Tibial nerve (tissue), 4 donors: ENCODE results near the gene PAM16. TPM values are rescaled to one million over a fixed set of nuclear protein-coding genes. Genes with fewer than 3 reads are reported as not detected.
A peak's percentile ranks its signal among the peaks of the same experiment; 100 is the strongest.

ENCODE experiments used
- DNase-seq, 2 donors: peaks; one replicate each; pipeline ENCODE4 v3.0.0-alpha.2; 2019; ENCODE audit warnings: low spot score in 2 of 2
- H3K27ac ChIP-seq, 4 donors: fragments of 200-600 bp; sonication (generic) in 3 of 4; one replicate each; pipeline ENCODE4 v1.5.1; 2017 to 2019; ENCODE audit warnings: mild to moderate bottlenecking in 1 of 4
- H3K27me3 ChIP-seq, 2 donors: fragments of 200-600 bp; sonication (generic) in 1 of 2; one replicate each; pipeline versions ENCODE4 v1.5.1 to v1.6.0; 2017 to 2019
- H3K36me3 ChIP-seq, 3 donors: fragments of 200-600 bp; sonication (generic); one replicate each; pipeline ENCODE4 v1.5.1; 2018 to 2019
- H3K4me1 ChIP-seq, 4 donors: fragments of 200-600 bp; sonication (generic) in 3 of 4; one replicate each; pipeline ENCODE4 v1.5.1; 2017 to 2019
- H3K4me3 ChIP-seq, 4 donors: fragments of 200-600 bp; sonication (generic) in 3 of 4; one replicate each; pipeline ENCODE4 v1.5.1; 2017 to 2019; ENCODE audit warnings: mild to moderate bottlenecking in 1 of 4, moderate library complexity in 1 of 4
- H3K9me3 ChIP-seq, 4 donors: fragments of 200-600 bp; sonication (generic) in 3 of 4; one replicate each; pipeline ENCODE4 v1.5.1; 2017 to 2019
- EP300 ChIP-seq, 2 donors: sonication (generic); formaldehyde crosslinking; IDR thresholded peaks; one replicate each; pipeline ENCODE4 v1.6.1; 2017; ENCODE audit warnings: antibody characterized with exemption in 2 of 2, mild to moderate bottlenecking in 1 of 2
- POLR2A ChIP-seq, 2 donors: fragments of 450-650 bp; IDR thresholded peaks; one replicate each; pipeline ENCODE4 v1.6.1; 2017; ENCODE audit warnings: antibody characterized with exemption in 2 of 2, mild to moderate bottlenecking in 2 of 2, moderate library complexity in 2 of 2
- WGBS, 2 donors: methylation state at CpG; one replicate each; pipeline ENCODE4 v1.1.5; 2018; 5-methylcytosine and 5-hydroxymethylcytosine counted together
- total RNA-seq, 4 donors: library from RNA; depleted of rRNA; stranded (reverse); fragments of >200 nt; gene quantifications; one replicate each; pipeline ENCODE4 v1.1.0, GENCODE V29; 2016
- TF ChIP-seq, protein P1 (sequence below), 5 experiments: fragments of 200-600 bp in 3 of 5; fragments of 450-650 bp in 2 of 5; sonication (generic) in 3 of 5; IDR thresholded peaks; one replicate each; pipeline ENCODE4 v1.5.1; 2016 to 2019; ENCODE audit warnings: antibody characterized with exemption in 5 of 5, mild to moderate bottlenecking in 3 of 5, moderate library complexity in 2 of 5

The PAM16 gene
- total RNA-seq, 4 donors from 2014 or later = 45.1 to 95.1 (median 60.7) TPM

DNA sequence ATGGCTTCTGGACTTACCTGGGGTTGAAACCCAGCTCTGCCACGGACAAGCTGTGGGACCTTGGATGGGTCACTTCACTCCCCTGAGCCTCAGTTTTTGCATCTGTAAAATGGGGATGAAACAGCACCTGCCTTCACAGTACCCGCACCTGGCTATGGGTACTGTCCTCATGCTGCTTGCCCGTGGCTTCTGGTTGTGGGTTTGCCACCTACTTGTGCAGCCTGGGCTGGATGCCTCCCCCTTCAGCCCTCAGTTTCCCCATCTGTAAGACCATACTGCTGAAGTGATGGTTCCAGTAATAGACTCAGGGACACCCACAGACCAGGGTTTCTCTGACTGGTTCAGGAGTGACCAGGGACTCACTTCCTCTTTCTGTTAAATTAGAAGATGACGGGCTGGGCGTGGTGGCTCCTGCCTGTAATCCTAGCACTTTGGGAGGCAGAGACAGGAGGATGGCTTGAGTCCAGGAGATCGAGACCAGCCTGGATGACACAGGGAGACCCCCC, 25.8 kb downstream of the PAM16 start:
- no peaks in the 10 kb centered on the region for H3K9me3 ChIP-seq
- H3K4me3 ChIP-seq = no peak overlapping the region
- peaks cover 3 to 98% (median 60%) of the 10 kb centered on the region in 4 donors for H3K4me1 ChIP-seq
- 73 to 74% methylated on average over 4 to 6 of the region's 6 CpGs for WGBS, 2 donors
- H3K27me3 ChIP-seq = no peaks in the 10 kb centered on the region
- H3K27ac ChIP-seq = peak overlapping the region; percentile 10 to 93 (median 84)
- TF ChIP-seq POLR2A (IDR thresholded peaks at IDR 0.05) (no peak), EP300 (IDR thresholded peaks at IDR 0.05) (no peak)
- TF ChIP-seq, protein P1, sequence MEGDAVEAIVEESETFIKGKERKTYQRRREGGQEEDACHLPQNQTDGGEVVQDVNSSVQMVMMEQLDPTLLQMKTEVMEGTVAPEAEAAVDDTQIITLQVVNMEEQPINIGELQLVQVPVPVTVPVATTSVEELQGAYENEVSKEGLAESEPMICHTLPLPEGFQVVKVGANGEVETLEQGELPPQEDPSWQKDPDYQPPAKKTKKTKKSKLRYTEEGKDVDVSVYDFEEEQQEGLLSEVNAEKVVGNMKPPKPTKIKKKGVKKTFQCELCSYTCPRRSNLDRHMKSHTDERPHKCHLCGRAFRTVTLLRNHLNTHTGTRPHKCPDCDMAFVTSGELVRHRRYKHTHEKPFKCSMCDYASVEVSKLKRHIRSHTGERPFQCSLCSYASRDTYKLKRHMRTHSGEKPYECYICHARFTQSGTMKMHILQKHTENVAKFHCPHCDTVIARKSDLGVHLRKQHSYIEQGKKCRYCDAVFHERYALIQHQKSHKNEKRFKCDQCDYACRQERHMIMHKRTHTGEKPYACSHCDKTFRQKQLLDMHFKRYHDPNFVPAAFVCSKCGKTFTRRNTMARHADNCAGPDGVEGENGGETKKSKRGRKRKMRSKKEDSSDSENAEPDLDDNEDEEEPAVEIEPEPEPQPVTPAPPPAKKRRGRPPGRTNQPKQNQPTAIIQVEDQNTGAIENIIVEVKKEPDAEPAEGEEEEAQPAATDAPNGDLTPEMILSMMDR (IDR thresholded peaks at IDR 0.05) = no peak
- H3K36me3 ChIP-seq = no peaks in the 10 kb centered on the region
- DNase-seq = no peak

DNA sequence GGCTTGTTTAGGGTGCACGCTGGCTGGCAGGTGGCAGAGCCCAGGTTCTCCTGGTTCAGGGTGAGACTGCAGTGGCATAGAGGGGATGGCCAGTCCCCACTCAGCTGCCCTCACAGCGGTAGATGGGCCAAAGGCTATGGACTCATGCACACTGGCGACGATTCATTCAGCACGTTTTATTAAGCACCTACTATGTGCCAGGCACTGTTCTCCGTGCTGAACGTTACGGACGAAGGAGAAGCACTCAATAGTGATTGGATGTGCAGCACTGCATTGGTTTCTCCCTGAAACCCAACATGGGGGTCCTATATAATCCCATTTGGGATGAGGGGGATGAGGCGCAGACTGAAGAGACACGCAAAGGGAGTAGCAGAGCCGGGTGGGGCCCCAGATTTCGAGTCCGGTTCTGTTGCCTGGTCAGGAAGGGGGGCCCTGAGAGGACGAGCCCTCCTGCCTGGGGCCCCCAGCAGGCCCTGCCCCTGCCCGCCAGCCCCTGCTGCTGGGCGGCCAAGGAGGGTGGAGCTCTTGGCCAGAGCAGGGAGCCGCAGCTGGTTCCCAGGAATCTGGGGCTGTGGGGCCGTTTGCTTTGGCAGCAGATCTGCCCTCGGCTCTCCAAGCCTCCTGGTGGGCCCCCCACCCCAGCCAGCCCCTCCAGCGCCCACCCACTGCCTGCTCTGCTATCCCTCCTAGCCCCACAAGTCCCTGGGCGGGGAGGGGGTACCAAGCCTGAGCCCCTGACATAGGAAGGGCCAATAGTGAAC, 26.4 kb downstream of the PAM16 start:
- no peaks in the 10 kb centered on the region for H3K27me3 ChIP-seq
- TF ChIP-seq POLR2A (IDR thresholded peaks at IDR 0.05) = no peak
- TF ChIP-seq EP300 (IDR thresholded peaks at IDR 0.05) = no peak
- TF ChIP-seq, protein P1 (IDR thresholded peaks at IDR 0.05) = no peak
- peaks cover 3 to 98% (median 66%) of the 10 kb centered on the region in 4 donors for H3K4me1 ChIP-seq
- WGBS, 2 donors = 56 to 58% methylated on average over 15 of the region's 22 CpGs
- H3K27ac ChIP-seq = peak overlapping the region; percentile 10 to 93 (median 84)
- no peaks in the 10 kb centered on the region for H3K36me3 ChIP-seq
- no peak for DNase-seq
- H3K4me3 ChIP-seq = no peak overlapping the region
- no peaks in the 10 kb centered on the region for H3K9me3 ChIP-seq

DNA sequence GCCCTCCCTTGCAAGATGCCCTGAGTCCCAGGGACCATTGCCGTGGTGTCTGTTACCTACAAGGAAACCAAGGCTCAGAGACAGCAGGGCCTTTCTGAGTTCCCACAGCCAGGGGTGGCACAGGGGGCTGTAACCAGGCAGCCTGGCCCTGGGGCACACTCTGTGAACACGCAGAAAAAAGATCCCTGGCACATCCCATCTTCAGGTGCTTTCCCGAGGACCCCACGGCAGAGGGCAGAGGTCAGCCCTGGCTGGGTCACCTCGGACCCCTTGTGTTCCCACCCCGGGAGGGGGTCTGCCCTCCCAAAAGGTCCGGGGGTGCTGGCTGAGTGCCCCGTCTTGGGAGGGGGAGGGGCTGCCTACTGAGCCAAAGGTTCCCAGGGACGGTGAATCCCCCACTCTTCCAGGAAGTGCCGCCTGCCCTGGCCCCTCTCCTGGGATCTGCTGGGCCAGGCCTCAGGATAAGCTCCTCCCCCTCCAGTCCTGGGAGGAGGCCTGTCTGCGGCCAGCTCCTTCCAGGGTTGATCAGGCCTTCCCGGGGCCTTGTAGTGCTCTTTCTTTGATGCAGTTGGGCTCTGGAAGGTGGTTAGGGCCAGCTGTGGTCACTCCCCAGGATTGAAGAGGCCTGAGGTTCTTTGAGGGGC, 27.2 kb downstream of the PAM16 start:
- 23 to 39% methylated on average over 3 to 12 of the region's 12 CpGs for WGBS, 2 donors
- Histone ChIP-seq H3K36me3 (no peaks in the 10 kb centered on the region), H3K4me3 (no peak overlapping the region), H3K27me3 (no peaks in the 10 kb centered on the region), H3K27ac (peak overlapping the region; percentile 12 to 93 (median 84)), H3K9me3 (no peaks in the 10 kb centered on the region), H3K4me1 (peaks cover 3 to 98% (median 71%) of the 10 kb centered on the region in 4 donors)
- TF ChIP-seq, protein P1 (IDR thresholded peaks at IDR 0.05) = no peak
- TF ChIP-seq POLR2A (IDR thresholded peaks at IDR 0.05) (no peak), EP300 (IDR thresholded peaks at IDR 0.05) (no peak)
- DNase-seq = peak; percentile 44 to 52

DNA sequence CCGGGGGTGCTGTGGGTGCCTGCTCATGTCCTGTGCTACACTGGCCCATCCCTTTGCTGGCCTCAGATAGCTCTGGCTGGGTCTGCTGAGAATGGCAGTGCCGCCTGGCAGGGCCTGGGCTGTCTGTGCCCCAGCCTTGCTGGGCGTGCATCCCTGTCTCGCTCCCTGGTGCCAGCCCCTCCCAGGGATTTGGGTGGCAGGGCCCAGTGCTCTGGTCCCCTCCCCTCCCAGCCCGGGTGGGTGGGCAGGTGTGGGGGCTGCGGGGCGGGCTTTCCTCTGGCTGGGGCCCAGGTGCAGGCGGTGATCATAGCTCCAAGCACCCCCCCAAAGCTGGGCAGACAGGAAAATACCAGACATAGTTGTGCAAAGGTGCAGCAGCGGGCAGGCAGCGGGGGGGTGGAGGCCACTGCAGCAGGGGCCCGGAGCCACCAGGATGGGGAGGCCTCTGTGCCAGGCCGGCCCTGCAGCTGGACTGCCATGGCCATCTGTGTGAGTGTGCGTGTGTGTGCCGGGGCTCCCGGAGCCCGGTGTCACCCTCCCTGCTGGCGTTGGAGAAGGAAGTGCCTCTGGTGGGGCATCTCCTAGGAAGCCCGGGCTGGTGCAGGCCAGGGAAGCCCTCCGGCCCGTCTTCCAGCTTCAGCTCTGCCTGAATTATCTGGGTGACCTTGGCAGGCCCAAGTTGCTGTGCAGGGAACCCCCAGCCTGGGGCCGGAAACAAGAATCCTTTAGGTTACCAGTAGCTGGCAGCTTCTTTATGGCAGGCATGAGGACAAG, 27.9 kb downstream of the PAM16 start:
- no peak for DNase-seq
- peak overlapping the region; percentile 12 to 93 (median 84) for H3K27ac ChIP-seq
- H3K36me3 ChIP-seq = no peaks in the 10 kb centered on the region
- no peak overlapping the region for H3K4me3 ChIP-seq
- no peaks in the 10 kb centered on the region for H3K9me3 ChIP-seq
- no peak for TF ChIP-seq EP300 (IDR thresholded peaks at IDR 0.05)
- TF ChIP-seq, protein P1 (IDR thresholded peaks at IDR 0.05) = no peak
- TF ChIP-seq POLR2A (IDR thresholded peaks at IDR 0.05) = no peak
- no peaks in the 10 kb centered on the region for H3K27me3 ChIP-seq
- H3K4me1 ChIP-seq = peaks cover 3 to 98% (median 71%) of the 10 kb centered on the region in 4 donors
- 43 to 56% methylated on average over 16 to 17 of the region's 21 CpGs for WGBS, 2 donors
